ACC112 (cell line): ENCODE measurements around the gene TRPC5OS.

Experiments
- H2AFZ ChIP-seq: fragments of 200-600 bp; sonication (generic); one replicate; pipeline ENCODE4 v1.6.0; 2017; ENCODE audit warnings: antibody characterized with exemption, low read length; ENCODE audit not compliant: unreplicated experiment
- H3K27ac ChIP-seq: fragments of 200-600 bp; sonication (generic); 2 replicates; pipeline ENCODE4 v1.5.1; 2014; ENCODE audit warnings: low read depth, mild to moderate bottlenecking, antibody characterized with exemption, low read length, moderate library complexity
- H3K27me3 ChIP-seq: fragments of 200-600 bp; sonication (generic); 2 replicates; pipeline ENCODE4 v1.6.1; 2014; ENCODE audit warnings: mild to moderate bottlenecking, antibody characterized with exemption, low read length, moderate library complexity, mixed read lengths; ENCODE audit not compliant: insufficient read depth
- H3K36me3 ChIP-seq: fragments of 200-600 bp; sonication (generic); 2 replicates; pipeline ENCODE4 v1.6.1; 2016; ENCODE audit warnings: mild to moderate bottlenecking, antibody characterized with exemption, low read length, moderate library complexity, mixed read lengths; ENCODE audit not compliant: insufficient read depth
- H3K4me1 ChIP-seq: fragments of 200-600 bp; sonication (generic); one replicate; pipeline ENCODE4 v1.6.1; 2016; ENCODE audit warnings: low read length, mixed read lengths; ENCODE audit not compliant: insufficient read depth, unreplicated experiment, control insufficient read depth
- H3K4me3 ChIP-seq: fragments of 200-600 bp; sonication (generic); 2 replicates; pipeline ENCODE4 v1.5.1; 2014; ENCODE audit warnings: mild to moderate bottlenecking, low read depth, low read length
- H3K79me2 ChIP-seq: fragments of 200-600 bp; sonication (generic); one replicate; pipeline ENCODE4 v1.6.0; 2016; ENCODE audit warnings: low read length; ENCODE audit not compliant: control insufficient read depth, unreplicated experiment, insufficient read depth

The TRPC5OS gene

GRCh38 chrX:111861605-111862004 is 14.4 kb upstream of the TRPC5OS start:
- H3K79me2 ChIP-seq = no peaks in the 10 kb centered on the region
- no peaks in the 10 kb centered on the region for H3K4me1 ChIP-seq
- H3K4me3 ChIP-seq = no peak overlapping the region
- H3K36me3 ChIP-seq = no peaks in the 10 kb centered on the region
- no peak overlapping the region for H2AFZ ChIP-seq
- no peak overlapping the region for H3K27ac ChIP-seq
- H3K27me3 ChIP-seq = no peaks in the 10 kb centered on the region

- Histone ChIP-seq H2AFZ (no peak overlapping the region), H3K27ac (no peak overlapping the region), H3K79me2 (no peaks in the 10 kb centered on the region), H3K36me3 (no peaks in the 10 kb centered on the region), H3K4me3 (no peak overlapping the region), H3K4me1 (no peaks in the 10 kb centered on the region), H3K27me3 (no peaks in the 10 kb centered on the region)
Measured at GRCh38 chrX:111867236-111867635, 8.7 kb upstream of the TRPC5OS start.

DNA sequence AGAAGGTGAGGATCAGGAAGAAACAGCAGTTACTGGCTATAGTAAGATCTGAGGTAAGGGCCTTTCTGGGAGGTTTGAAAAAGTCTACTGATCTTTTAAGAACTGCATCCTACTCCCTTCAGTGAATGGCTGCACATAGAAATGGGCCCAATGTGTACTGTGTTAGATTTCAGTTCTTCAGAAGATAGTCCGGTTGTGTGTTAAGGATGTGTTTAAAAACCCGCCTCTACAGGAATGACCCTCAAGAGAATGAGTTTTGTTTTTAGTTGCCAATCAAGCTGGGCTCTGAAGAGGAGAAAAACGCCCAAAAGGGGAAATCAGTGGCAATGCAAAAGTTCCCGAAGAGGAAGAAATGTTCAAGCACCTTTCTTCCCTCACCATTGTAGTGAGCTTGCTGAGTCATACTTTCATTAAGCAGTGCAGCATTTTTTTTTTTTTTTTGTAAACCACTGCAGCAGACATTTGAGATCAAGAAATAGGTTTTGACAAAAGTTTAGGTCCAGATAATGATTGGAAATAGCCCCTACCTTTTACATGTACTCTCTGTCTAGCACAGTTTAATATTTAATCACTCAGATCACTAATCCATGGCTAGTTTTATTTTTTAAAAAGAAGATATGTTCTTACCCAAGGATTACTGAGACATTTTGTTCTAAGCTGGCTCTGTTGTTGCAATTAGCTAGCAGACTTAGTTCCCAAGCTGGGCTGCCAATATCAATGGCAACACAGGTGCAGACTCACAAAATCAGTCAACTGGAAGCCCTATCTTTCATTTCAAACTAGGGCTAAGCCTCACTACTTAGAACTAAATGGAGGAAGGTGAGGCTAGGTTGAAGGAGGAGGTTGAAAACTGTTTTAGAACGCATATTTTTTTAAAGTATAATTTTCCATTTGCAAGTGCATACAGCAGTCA is 7.0 kb upstream of the TRPC5OS start:
- Histone ChIP-seq H3K36me3 (no peaks in the 10 kb centered on the region), H3K27me3 (no peaks in the 10 kb centered on the region), H3K27ac (no peak overlapping the region), H3K79me2 (no peaks in the 10 kb centered on the region), H3K4me3 (no peak overlapping the region), H3K4me1 (no peaks in the 10 kb centered on the region), H2AFZ (no peak overlapping the region)

GRCh38 chrX:111869639-111870034 is 6.3 kb upstream of the TRPC5OS start:
- H3K36me3 ChIP-seq = no peaks in the 10 kb centered on the region
- no peaks in the 10 kb centered on the region for H3K79me2 ChIP-seq
- no peak overlapping the region for H3K4me3 ChIP-seq
- H3K27ac ChIP-seq = no peak overlapping the region
- no peak overlapping the region for H2AFZ ChIP-seq
- no peaks in the 10 kb centered on the region for H3K27me3 ChIP-seq
- no peaks in the 10 kb centered on the region for H3K4me1 ChIP-seq

GRCh38 chrX:111874241-111874640 is 1.7 kb upstream of the TRPC5OS start:
- Histone ChIP-seq H3K27me3 (no peaks in the 10 kb centered on the region), H2AFZ (no peak overlapping the region)

DNA sequence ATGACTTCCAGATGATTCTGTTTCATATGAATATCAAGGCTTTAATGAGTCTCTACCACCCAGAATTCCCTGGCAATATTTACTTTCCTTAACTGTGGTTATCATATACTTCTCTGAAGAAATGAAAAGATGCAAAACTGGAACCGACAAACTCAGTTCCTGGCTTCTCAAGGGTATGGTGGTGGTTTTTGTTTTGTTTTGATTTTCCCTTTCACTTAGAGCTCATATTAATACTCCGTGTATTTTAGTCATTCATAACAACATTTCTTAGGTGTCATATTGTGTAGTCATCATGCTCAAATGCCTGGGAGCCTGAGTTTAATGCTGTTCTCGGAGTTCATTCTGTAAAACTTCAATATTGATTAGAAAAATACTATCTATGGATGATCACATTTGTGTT is 665 bp downstream of the TRPC5OS start:
- Histone ChIP-seq H2AFZ (no peak overlapping the region), H3K79me2 (no peaks in the 10 kb centered on the region), H3K4me3 (no peak overlapping the region), H3K36me3 (no peaks in the 10 kb centered on the region), H3K27ac (no peak overlapping the region), H3K4me1 (no peaks in the 10 kb centered on the region), H3K27me3 (no peaks in the 10 kb centered on the region)

More at GRCh38 chrX:111874241-111874640, 1.7 kb upstream of the TRPC5OS start:
- Histone ChIP-seq H3K4me1 (no peaks in the 10 kb centered on the region), H3K27ac (no peak overlapping the region), H3K4me3 (no peak overlapping the region), H3K36me3 (no peaks in the 10 kb centered on the region), H3K79me2 (no peaks in the 10 kb centered on the region)

DNA sequence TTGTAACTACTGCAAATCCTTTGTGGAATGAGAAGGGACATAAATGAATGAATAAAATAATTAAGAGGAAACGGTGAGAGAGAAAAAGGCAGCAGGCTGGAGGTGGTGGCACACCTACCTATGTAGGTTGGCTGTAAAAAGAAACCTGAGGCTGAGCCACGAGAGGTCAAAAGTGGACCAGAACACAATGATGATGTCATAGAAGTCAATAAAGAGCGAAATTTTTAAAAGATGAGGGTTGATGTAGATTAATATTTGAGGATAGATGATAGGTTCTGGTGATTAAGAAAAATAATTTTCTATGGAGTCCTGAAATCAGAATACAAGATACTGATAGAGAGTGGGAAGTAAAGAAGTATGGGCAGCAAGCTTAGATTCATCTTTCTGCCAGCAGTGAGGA is 1.7 kb downstream of the TRPC5OS start:
- Histone ChIP-seq H3K4me1 (no peaks in the 10 kb centered on the region), H3K4me3 (no peak overlapping the region), H3K27me3 (no peaks in the 10 kb centered on the region), H3K36me3 (no peaks in the 10 kb centered on the region), H2AFZ (no peak overlapping the region), H3K79me2 (no peaks in the 10 kb centered on the region), H3K27ac (no peak overlapping the region)

GRCh38 chrX:111880735-111881134 is 4.8 kb downstream of the TRPC5OS start:
- H3K4me1 ChIP-seq = no peaks in the 10 kb centered on the region
- H3K36me3 ChIP-seq = no peaks in the 10 kb centered on the region
- no peak overlapping the region for H3K4me3 ChIP-seq
- H3K27ac ChIP-seq = no peak overlapping the region
- H3K79me2 ChIP-seq = no peaks in the 10 kb centered on the region
- no peaks in the 10 kb centered on the region for H3K27me3 ChIP-seq
- no peak overlapping the region for H2AFZ ChIP-seq

DNA sequence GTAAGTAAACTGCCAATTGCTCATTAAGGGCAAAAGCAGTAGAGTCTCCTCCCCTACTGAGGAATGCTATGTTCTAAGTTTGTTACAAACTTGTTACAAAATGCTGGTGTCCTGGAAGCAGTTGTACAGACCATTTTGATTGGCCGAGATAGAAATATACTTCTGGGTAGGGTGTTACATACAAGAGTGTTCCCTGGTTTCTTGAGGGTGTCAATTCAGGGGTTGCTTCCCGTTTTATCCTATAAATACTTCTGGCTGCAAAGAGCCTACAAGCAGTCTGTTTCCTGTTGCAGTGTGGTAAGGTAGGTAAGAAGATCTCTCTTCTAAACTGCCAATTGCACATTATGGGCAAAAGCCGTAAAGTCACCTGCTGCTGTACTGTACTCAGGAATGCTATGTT is 5.7 kb downstream of the TRPC5OS start:
- Histone ChIP-seq H3K79me2 (no peaks in the 10 kb centered on the region), H3K4me1 (no peaks in the 10 kb centered on the region), H3K27me3 (no peaks in the 10 kb centered on the region), H2AFZ (no peak overlapping the region), H3K36me3 (no peaks in the 10 kb centered on the region), H3K4me3 (no peak overlapping the region), H3K27ac (no peak overlapping the region)

GRCh38 chrX:111886678-111887077 is 10.7 kb downstream of the TRPC5OS start:
- Histone ChIP-seq H3K27me3 (no peaks in the 10 kb centered on the region), H2AFZ (no peak overlapping the region), H3K79me2 (no peaks in the 10 kb centered on the region), H3K36me3 (no peaks in the 10 kb centered on the region), H3K27ac (no peak overlapping the region), H3K4me3 (no peak overlapping the region), H3K4me1 (no peaks in the 10 kb centered on the region)

DNA sequence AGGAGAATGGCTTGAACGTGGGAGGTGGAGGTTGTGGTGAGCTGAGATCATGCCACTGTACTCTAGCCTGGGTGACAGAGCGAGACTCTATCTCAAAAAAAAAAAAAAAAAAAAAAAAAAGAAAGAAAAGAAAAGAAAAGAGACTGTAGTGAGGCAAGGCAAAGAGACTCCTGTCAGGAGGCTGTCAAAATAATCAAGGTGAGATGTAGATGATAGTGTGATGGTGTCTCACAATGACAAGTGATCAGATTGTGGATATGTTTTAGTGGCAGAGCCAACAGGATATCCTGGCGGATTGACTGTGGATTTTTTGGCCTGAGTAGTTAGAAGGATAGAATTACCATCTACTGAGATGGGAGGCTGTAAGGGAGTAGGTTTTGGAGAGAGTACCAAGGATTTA is 12.6 kb downstream of the TRPC5OS start:
- no peaks in the 10 kb centered on the region for H3K36me3 ChIP-seq
- H3K4me1 ChIP-seq = no peaks in the 10 kb centered on the region
- H2AFZ ChIP-seq = no peak overlapping the region
- no peak overlapping the region for H3K4me3 ChIP-seq
- H3K27ac ChIP-seq = no peak overlapping the region
- H3K79me2 ChIP-seq = no peaks in the 10 kb centered on the region
- H3K27me3 ChIP-seq = no peaks in the 10 kb centered on the region
